Middle frontal gyrus (tissue), 1 donor: ENCODE results near the gene PDE6G.

Source experiments
- DNase-seq: peaks from one replicate; pipeline ENCODE4 v3.0.0-alpha.2; 2015; ENCODE audit warnings: low spot score; ENCODE audit errors: extremely low spot score

Gene PDE6G

DNA sequence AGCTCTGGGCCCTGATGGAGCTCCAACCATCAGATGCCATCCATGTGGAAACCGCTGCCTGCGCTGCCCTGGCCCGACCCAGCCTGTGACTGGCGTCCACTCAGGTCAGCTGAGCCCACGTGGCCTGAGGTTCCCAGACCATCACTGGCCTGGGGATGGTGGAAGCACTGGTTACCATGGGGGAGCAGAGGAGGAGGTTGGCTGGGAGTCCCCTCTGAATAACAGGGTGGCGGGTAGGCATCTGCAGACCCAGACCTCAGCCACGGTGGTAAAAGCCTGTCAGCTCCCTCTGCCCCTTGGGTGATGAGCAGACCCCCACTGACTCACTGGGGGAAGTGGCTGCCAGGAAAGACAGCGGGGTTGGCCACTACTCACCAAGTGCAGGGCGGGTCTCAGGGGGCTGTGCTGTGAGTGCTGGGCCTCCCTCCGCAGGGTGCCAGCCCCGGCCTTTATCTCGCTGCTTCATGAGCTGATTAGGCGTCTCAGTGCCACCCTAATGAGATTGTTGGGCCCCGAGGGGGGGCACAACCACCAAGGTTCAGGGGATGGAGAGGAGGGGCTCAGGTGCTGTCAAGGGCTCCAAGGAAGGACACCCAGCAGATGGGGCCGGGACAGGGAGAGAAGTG is at the start of gene PDE6G:
TSS of gene PDE6G (minus strand) at position 425 of the 626 bp plus-strand sequence. CDS start 3,237 bp downstream, outside the sequence.
- DNase-seq: no peak

- no peak for DNase-seq
Observed at GRCh38 chr17:81705518-81706231, 49.3 kb upstream of the PDE6G start.

GRCh38 chr17:81703747-81704654 is 47.7 kb upstream of the PDE6G start:
- no peak for DNase-seq

DNA sequence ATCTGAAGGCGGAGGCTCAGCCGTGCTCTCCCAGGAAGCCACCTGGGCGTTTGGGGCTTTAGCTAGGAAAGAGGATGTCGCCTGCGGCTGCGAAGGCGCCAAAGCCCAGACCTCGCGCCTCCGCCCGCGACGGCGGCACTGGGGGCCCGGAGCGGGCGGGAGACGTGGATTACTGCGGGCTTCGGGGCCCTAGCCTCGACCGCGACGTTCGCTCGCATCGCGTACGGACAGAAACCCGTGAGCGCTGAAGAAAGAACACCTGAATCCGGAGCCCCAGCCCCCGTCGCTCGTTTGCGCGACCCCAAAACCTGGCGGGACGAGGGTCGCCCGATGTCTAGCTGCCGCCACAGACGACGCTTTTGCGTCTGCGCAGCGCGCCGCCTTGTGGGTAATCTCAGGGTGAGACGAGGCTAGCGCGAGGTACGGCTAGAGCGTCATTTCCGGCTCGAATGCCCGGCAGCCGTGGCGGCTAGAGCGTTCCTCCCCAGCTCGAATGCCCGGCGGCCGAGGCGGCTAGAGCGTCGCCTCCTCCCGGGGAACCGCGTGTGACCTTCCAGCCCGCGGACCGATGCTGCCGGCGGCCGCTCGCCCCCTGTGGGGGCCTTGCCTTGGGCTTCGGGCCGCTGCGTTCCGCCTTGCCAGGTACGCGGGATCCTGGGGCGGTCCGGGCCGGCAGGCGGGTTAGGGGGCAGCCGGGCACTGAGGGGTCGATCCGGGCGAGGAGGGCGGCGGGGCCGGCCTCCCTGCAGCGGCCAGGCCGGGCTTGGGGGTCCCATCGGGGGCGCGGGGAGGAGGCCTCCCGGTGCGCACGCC is 46.8 kb upstream of the PDE6G start, which contains the start of gene MRPL12:
TSS of gene MRPL12 (plus strand) at position 434 of the 813 bp plus-strand sequence. CDS start at position 569, 135 bp downstream.
- peak; percentile 92 for DNase-seq

- DNase-seq: no peak
Observed at GRCh38 chr17:81701288-81702071, 45.1 kb upstream of the PDE6G start.

GRCh38 chr17:81700353-81701287 is 44.3 kb upstream of the PDE6G start:
- no peak for DNase-seq

DNA sequence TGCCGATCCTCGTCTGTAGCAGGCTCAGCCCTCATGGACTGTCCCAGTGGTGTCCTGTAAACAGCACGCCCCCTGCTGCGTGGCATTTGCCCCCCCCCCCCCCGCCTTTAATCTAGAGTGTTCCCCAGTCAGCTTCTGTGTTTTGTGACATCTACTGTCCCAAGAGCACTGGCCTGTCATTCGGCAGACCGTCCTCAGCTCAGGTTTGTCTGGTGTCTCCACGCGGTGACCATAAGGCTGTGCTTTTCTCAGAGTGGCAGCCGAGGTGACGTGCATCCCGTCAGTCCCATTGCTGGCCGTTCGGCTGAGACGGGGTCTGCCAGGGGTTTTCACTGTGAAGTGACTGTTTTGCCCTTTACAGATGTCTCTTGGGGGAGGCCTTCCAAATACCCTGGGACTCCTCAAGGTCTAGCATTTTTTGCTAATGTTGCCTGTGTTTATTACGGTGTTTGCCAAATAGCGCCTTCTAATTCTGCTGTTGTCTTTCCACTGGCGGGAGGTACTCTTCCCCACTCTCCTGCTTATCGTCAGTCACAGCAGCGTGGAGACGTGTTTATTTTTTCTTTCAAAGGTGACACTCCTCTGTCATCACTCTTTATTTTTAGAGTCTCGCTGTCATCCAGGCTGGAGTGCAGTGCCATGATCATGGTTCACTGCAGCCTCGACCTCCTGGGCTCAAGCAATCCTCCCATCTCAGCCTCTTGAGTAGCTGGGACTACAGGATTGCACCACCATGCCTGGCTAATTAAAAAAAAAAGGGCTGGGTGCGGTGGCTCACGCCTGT is 41.1 kb upstream of the PDE6G start:
- no peak for DNase-seq

- DNase-seq: no peak
Observed at GRCh38 chr17:81696218-81696941, 40.0 kb upstream of the PDE6G start.

DNA sequence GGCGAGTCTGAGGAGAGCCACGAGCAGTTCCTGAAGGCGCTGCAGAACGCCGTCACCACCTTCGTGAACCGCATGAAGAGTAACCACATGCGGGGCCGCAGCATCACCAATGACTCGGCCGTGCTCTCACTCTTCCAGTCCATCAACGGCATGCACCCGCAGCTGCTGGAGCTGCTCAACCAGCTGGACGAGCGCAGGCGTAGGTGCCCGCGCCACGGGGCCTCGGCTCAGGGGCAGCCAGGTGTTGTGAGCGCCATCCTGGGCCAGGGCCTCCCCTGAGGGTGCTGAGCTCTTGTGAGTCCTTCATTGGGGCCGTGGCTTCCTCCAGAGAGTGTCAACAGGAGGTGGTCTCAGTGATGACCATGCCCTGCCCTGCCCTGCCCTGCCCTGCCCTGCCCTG is 39.5 kb upstream of the PDE6G start:
- DNase-seq: no peak

DNA sequence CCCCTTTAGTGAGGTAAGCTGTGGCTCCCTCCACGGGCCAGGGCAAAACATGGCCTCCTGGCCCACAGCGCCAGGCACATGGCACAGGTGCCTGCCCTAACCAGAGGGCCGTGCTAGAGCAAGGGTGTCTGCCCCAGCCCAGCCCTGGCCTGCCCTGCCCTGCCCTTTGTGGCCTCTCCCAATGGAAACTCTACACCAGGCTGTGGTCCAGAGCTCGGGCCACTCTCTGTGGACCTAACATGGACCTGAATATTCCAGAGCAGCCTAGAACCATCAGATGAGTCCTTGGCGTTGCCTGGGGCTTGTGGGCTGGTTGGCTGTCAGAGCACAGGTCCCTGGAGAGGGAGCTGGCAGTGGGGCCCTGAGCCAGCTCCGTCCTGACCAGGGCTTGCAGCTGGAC is 38.9 kb upstream of the PDE6G start:
- DNase-seq: no peak

DNA sequence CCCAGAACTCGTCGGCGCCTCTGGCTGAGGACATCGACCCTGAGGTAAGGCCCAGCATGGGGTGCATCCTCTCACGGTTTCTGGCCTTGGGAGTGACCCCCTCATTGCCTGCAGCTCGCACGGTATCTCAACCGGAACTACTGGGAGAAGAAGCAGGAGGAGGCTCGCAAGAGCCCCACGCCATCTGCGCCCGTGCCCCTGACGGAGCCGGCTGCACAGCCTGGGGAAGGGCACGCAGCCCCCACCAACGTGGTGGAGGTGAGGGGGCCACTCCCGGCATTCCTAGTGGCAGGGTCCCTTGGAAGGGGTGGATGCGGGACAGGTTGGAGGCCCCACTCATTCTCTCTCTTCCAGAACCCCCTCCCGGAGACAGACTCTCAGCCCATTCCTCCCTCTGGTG is 38.5 kb upstream of the PDE6G start:
- no peak for DNase-seq

- no peak for DNase-seq
Observed at GRCh38 chr17:81693509-81694210, 37.3 kb upstream of the PDE6G start.

- DNase-seq: no peak
Observed at GRCh38 chr17:81691608-81692007, 35.3 kb upstream of the PDE6G start.

DNA sequence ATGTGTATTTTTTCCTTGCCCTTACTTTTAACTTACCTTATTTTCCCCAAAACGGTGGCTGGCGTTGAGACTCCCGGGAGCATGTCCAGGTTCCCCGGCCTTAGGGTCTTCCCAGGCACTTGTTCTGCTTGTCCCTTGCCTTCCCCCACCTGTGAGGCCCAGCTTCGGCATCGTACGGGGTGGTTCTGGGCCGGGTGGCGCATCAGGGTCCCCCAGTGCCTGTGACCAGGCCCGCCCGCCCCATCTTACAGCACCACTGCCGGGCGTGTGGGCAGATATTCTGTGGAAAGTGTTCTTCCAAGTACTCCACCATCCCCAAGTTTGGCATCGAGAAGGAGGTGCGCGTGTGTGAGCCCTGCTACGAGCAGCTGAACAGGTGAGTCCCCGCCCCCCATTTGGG is 34.9 kb upstream of the PDE6G start:
- DNase-seq: no peak

- DNase-seq: no peak
Observed at GRCh38 chr17:81690549-81690948, 34.2 kb upstream of the PDE6G start.

GRCh38 chr17:81690066-81690465 is 33.7 kb upstream of the PDE6G start:
- DNase-seq: no peak

GRCh38 chr17:81688616-81689015 is 32.3 kb upstream of the PDE6G start:
- no peak for DNase-seq
